GM12891 (cell line): Measurements from ENCODE around the gene ADAMTS3.

Experiments used
- POLR2A ChIP-seq: IDR thresholded peaks from 2 replicates; pipeline ENCODE4 v1.6.1; 2011; ENCODE audit warnings: low read depth, low read length, control low read depth
- POLR2AphosphoS5 ChIP-seq: IDR thresholded peaks from 2 replicates; pipeline ENCODE4 v1.6.1; 2011; ENCODE audit warnings: low read depth, low read length, control low read depth
- POU2F2 ChIP-seq: IDR thresholded peaks from 2 replicates; pipeline ENCODE4 v1.6.1; 2011; ENCODE audit warnings: low read depth, mild to moderate bottlenecking, control low read depth, low read length, moderate library complexity
- TAF1 ChIP-seq: IDR thresholded peaks from 2 replicates; pipeline ENCODE4 v1.6.1; 2011; ENCODE audit warnings: low read depth, low read length, control low read depth

DNA sequence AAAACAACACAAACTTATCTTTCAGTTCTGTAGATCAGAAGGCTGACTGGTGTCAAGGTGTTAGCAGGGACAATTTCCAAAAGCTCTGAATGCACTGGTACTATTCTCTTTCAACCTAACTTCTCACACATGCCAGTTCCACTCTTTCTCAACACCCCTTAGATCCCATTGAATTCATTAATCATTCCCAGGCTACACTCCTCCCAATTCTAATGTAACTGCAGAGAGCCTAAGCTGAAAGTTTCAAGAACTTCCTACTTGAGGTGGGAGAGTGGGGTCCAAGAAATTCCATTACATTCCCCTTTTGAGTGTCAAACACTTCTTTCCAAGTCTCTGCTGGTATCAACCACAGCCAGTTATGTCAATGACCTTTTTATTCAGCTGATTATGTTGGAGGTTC, 142.0 kb downstream of the ADAMTS3 start:
- TF ChIP-seq TAF1 (no peak), POLR2AphosphoS5 (no peak), POLR2A (no peak), POU2F2 (no peak)
